Endothelial cell of umbilical vein (primary cell): ENCODE results near the gene CDY2A. TPM values are rescaled to one million over a fixed set of nuclear protein-coding genes. Genes with fewer than 3 reads are reported as not detected.
"Not testable (repeated sequence)": the region's sequence is repeated elsewhere in the genome, so short reads cannot be mapped to it uniquely, and the experiment has no call there.

Experiments used
- BruUV-seq: library from RNA; stranded (reverse); fragments of 400-500 nt; replicated peaks from 2 replicates; lab custom pipeline; 2021; lab: Mats Ljungman, UMichigan
- CTCF ChIA-PET: fragments of 300-600, 350-600 bp; sonication (Branson Sonifier 250); formaldehyde crosslinking; loops from one replicate; lab custom pipeline; 2021; ENCODE audit warnings: antibody characterized with exemption, inconsistent platforms; lab: Charles Lee
- POLR2A ChIA-PET: fragments of 300-600, 350-600 bp; sonication (Branson Sonifier 250); formaldehyde crosslinking; loops from one replicate; lab custom pipeline; 2021; ENCODE audit warnings: antibody characterized with exemption, inconsistent platforms; lab: Charles Lee
- DNase-seq: peaks from one replicate; pipeline ENCODE4 v3.0.0-alpha.2; 2011; ENCODE audit warnings: low read depth, low spot score
- FAIRE-seq: peaks from 2 replicates; lab custom pipeline; 2011; peaks lifted over from hg19 to GRCh38; lab: Jason Lieb, UNC
- H2AFZ ChIP-seq: 2 replicates; pipeline ENCODE4 v1.6.0; 2012; ENCODE audit warnings: low read depth, low read length, control low read depth, inconsistent platforms
- H3K27ac ChIP-seq: 2 replicates; pipeline ENCODE4 v1.5.1; 2011; ENCODE audit warnings: low read depth, mild to moderate bottlenecking, control low read depth, low read length, moderate library complexity; ENCODE audit not compliant: insufficient read depth
- H3K27me3 ChIP-seq, 2 experiments: 2 replicates each; pipeline versions ENCODE4 v1.6.0 to v1.6.1; 2011; ENCODE audit warnings: low read length in 2 of 2, mixed read lengths in 1 of 2; ENCODE audit not compliant: control insufficient read depth in 2 of 2, insufficient read depth in 2 of 2
- H3K36me3 ChIP-seq, 2 experiments: 2 replicates in 1 of 2; 3 replicates in 1 of 2; pipeline ENCODE4 v1.5.1; 2011; ENCODE audit warnings: low read length in 2 of 2, mild to moderate bottlenecking in 1 of 2, moderate library complexity in 1 of 2; ENCODE audit not compliant: control insufficient read depth in 2 of 2, insufficient read depth in 2 of 2; ENCODE audit errors: extremely low read depth in 1 of 2
- H3K4me1 ChIP-seq: 3 replicates; pipeline ENCODE4 v1.5.1; 2011; ENCODE audit warnings: mild to moderate bottlenecking, low read length; ENCODE audit not compliant: control insufficient read depth, insufficient read depth; ENCODE audit errors: extremely low read depth
- H3K4me2 ChIP-seq: 2 replicates; pipeline ENCODE4 v1.6.1; 2011; ENCODE audit warnings: low read length, control low read depth, mixed read lengths; ENCODE audit not compliant: insufficient read depth
- H3K4me3 ChIP-seq, 3 experiments: fragments of 200-600 bp in 1 of 3; sonication (generic), shearing (Covaris generic) in 1 of 3; replicated peaks in 1 of 3; 2 replicates each; pipeline ENCODE4 v1.5.1; 2011 to 2016; ENCODE audit warnings: control low read depth in 3 of 3, low read length in 3 of 3, mild to moderate bottlenecking in 2 of 3, inconsistent platforms in 1 of 3, low read depth in 1 of 3, moderate library complexity in 1 of 3; ENCODE audit not compliant: insufficient read depth in 1 of 3
- H3K79me2 ChIP-seq: 2 replicates; pipeline ENCODE4 v1.6.0; 2012; ENCODE audit warnings: low read length, inconsistent platforms; ENCODE audit not compliant: control insufficient read depth, insufficient read depth
- H3K9ac ChIP-seq: replicated peaks from 2 replicates; pipeline ENCODE3; 2011; ENCODE audit warnings: low read length, control low read depth; ENCODE audit not compliant: insufficient read depth; ENCODE audit errors: extremely low read depth
- H3K9me1 ChIP-seq: replicated peaks from 3 replicates; pipeline ENCODE4 v1.6.0; 2011; ENCODE audit warnings: mild to moderate bottlenecking, low read length; ENCODE audit not compliant: control insufficient read depth, insufficient read depth; ENCODE audit errors: extremely low read depth
- H3K9me3 ChIP-seq: replicated peaks from 2 replicates; pipeline ENCODE4 v1.5.1; 2012; ENCODE audit warnings: low read length, inconsistent platforms; ENCODE audit not compliant: control insufficient read depth, insufficient read depth
- H4K20me1 ChIP-seq: replicated peaks from 2 replicates; pipeline ENCODE3; 2011; ENCODE audit warnings: mild to moderate bottlenecking, low read length; ENCODE audit not compliant: control insufficient read depth, insufficient read depth; ENCODE audit errors: extremely low read depth
- dilution Hi-C: fragments of 300-500 bp; cut with MboI; formaldehyde crosslinking; loops from one replicate; pipeline ENCODE4 v1.15.0; 2019; ENCODE audit warnings: low sequenced_read_pairs; ENCODE audit not compliant: extremely low pct_ligation_motif_present
- intact Hi-C: fragments of 100-400 bp; cut with micrococcal nuclease; formaldehyde crosslinking; loops from one replicate; pipeline ENCODE4 v1.10.0; 2022
- polyA plus RNA-seq, 4 experiments: library from polyadenylated mRNA; depleted of rRNA in 3 of 4; stranded (reverse) in 3 of 4; unstranded in 1 of 4; fragments of >200 nt; gene quantifications; 2 replicates each; pipeline versions ENCODE4 v1.2.1 to v1.2.3, GENCODE V29; 2011 to 2012; ENCODE audit warnings: missing spikeins in 1 of 4
- total RNA-seq: library from RNA; stranded (reverse); gene quantifications from 2 replicates; pipeline ENCODE4 v1.2.3, GENCODE V29; 2021

The CDY2A gene
- total and polyA plus RNA-seq, 2 donors (not counting 3 experiments of a cell fraction or from before 2014, with no cell fraction given): not detected

DNA sequence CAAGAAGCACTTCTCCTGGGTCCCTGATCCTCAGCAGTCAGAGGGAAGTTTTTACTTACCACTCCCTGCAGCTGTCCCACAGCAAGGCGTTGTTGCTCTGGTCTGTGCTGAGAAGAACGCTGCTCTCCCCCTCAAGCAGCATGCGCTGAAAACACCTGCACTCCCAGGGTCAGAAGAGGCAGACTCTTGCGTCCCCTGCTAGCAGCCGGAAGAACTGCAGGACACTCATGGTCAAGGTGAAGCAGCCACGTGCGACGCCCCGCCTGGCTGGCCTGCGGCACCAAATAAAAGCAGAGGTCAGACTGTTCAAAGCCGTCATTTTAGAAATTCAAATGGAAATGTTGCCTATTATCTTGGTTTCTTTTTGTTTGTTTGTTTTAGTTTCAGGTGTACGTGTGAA is 47.9 kb downstream of the CDY2A start:
- H3K27me3 ChIP-seq, H3K9me1 ChIP-seq, H2AFZ ChIP-seq, H3K27ac ChIP-seq, H3K4me3 ChIP-seq, FAIRE-seq, BruUV-seq, H3K9ac ChIP-seq, H4K20me1 ChIP-seq, H3K36me3 ChIP-seq, POLR2A ChIA-PET, CTCF ChIA-PET, intact Hi-C loops, DNase-seq, H3K4me1 ChIP-seq, dilution Hi-C loops, H3K4me2 ChIP-seq, H3K9me3 ChIP-seq, H3K79me2 ChIP-seq: not testable (repeated sequence)

Other genes starting within 250 kb of the CDY2A start
- gene CDY2B, start 145.6 kb upstream of the CDY2A start, total RNA-seq: not detected in 2 replicates
- gene CDY2B, start 145.6 kb upstream of the CDY2A start, polyA plus RNA-seq: not detected in 2 replicates